Heart left ventricle (tissue), 16 donors: ENCODE results near the gene COL23A1. TPM values are rescaled to one million over a fixed set of nuclear protein-coding genes. Genes with fewer than 3 reads are reported as not detected.
A peak's percentile ranks its signal among the peaks of the same experiment; 100 is the strongest.

Experiments used
- ATAC-seq, 4 donors: fragments of 200-7000 bp; cut with Tn5 transposase; one replicate each; pipeline ENCODE4 v1.9.1; 2020 to 2022; ENCODE audit warnings: moderate library complexity in 4 of 4, mild to moderate bottlenecking in 3 of 4, moderate number of reproducible peaks in 1 of 4
- DNase-seq, 5 donors: peaks; one replicate each; pipeline ENCODE4 v3.0.0-alpha.2; 2020
- H3K27ac ChIP-seq, 12 donors: fragments of 200-600 bp; sonication (generic) in 4 of 12; one replicate each; pipeline versions ENCODE4 v1.5.0 to v1.8.0; 2016 to 2022; ENCODE audit warnings: mild to moderate bottlenecking in 2 of 12
- H3K27me3 ChIP-seq, 9 donors: fragments of 200-600 bp; sonication (generic) in 2 of 9; one replicate each; pipeline versions ENCODE4 v1.5.1 to v1.8.0; 2016 to 2022; ENCODE audit warnings: mild to moderate bottlenecking in 3 of 9
- H3K36me3 ChIP-seq, 9 donors: fragments of 200-600 bp; sonication (generic) in 2 of 9; one replicate each; pipeline versions ENCODE4 v1.5.0 to v1.8.0; 2018 to 2022; ENCODE audit warnings: mild to moderate bottlenecking in 2 of 9
- H3K4me1 ChIP-seq, 12 donors: fragments of 200-600 bp; sonication (generic) in 4 of 12; one replicate each; pipeline versions ENCODE4 v1.5.0 to v1.8.0; 2016 to 2022; ENCODE audit warnings: mild to moderate bottlenecking in 3 of 12
- H3K4me3 ChIP-seq, 12 donors: fragments of 200-600 bp; sonication (generic) in 4 of 12; one replicate each; pipeline versions ENCODE4 v1.5.0 to v1.8.0; 2017 to 2022; ENCODE audit warnings: mild to moderate bottlenecking in 9 of 12, moderate library complexity in 4 of 12
- H3K9me3 ChIP-seq, 12 donors: fragments of 200-600 bp; sonication (generic) in 4 of 12; one replicate each; pipeline versions ENCODE4 v1.5.0 to v1.8.0; 2016 to 2022; ENCODE audit warnings: mild to moderate bottlenecking in 1 of 12
- POLR2A ChIP-seq, 2 donors: fragments of 450-650 bp; IDR thresholded peaks; one replicate each; pipeline ENCODE4 v1.6.1; 2017; ENCODE audit warnings: antibody characterized with exemption in 2 of 2, mild to moderate bottlenecking in 2 of 2, moderate library complexity in 2 of 2
- WGBS, 4 donors: extraction: QIAGEN DNeasy Blood & Tissue Kit in 2 of 4; methylation state at CpG; one replicate each; pipeline versions ENCODE4 v1.1.5 to v1.1.7; 2013 to 2018; 5-methylcytosine and 5-hydroxymethylcytosine counted together
- intact Hi-C, 10 donors: fragments of 100-400 bp; cut with DNase I; formaldehyde crosslinking; loops; one replicate each; pipeline versions ENCODE4 v1.11.1 to v1.14.2; 2022
- polyA plus RNA-seq, 2 donors: library from polyadenylated mRNA; stranded (reverse); fragments of 200-250 nt; gene quantifications; one replicate each; pipeline ENCODE4 v1.2.3, GENCODE V29; 2013
- total RNA-seq, 9 donors: library from RNA; depleted of rRNA in 2 of 9; stranded (reverse); fragments of >200 nt in 2 of 9; fragmentation: NEBNext Ultra II Directional in 3 of 9; extraction: Animal tissue kit (Norgen Biotek cat#: 25700) in 3 of 9; gene quantifications; one replicate each; pipeline versions ENCODE4 v1.1.0 to v1.2.4, GENCODE V29; 2016 to 2023
- TF ChIP-seq, protein P1 (sequence below), 12 donors: fragments of 200-600 bp; sonication (generic) in 4 of 12; IDR thresholded peaks; one replicate each; pipeline versions ENCODE4 v1.5.0 to v1.8.0; 2018 to 2022; ENCODE audit warnings: antibody characterized with exemption in 12 of 12, mild to moderate bottlenecking in 5 of 12
- donor health status: ischemic (EF 13 %, LVEDD 7.1; RV severe dilation, severe dysfunction).
- donor health status: healthy with polysubstance abuse.
- donor health status: DM: no; HTN: yes; CAD: no.
- donor health status: DM: no; HTN: no; CAD: no.
- donor health status: ischemic (EF 25% LVEDD 6.9; RV normal size, moderate dysfunction).
- donor health status: ischemic (EF 25% LVEDD 5.7; RV mildly dilated, moderate dysfunction).
- donor health status: healthy.
- donor health status: DM: yes; HTN: yes; CAD: no.
- donor health status: ischemic (EF 35%, LVEDD 5.7; RV mildly dilated, moderate dysfunction).
- donor health status: nonischemic (EF 11% LVEDD 7.7; RV severe dilation, severe dysfunction).
- donor health status: DM: yes; HTN: yes; CAD: no.
- donor health status: PGD.
- donor health status: ischemic (EF 29% LVEDD 5.4; RV normal size, mild dysfunction).
- donor health status: nonischemic (EF 23%, LVEDD 6.1; RV moderate dilation, normal function).

COL23A1 gene
- total and polyA plus RNA-seq, 11 donors = 6.0 to 33.0 (median 18.8) TPM

DNA sequence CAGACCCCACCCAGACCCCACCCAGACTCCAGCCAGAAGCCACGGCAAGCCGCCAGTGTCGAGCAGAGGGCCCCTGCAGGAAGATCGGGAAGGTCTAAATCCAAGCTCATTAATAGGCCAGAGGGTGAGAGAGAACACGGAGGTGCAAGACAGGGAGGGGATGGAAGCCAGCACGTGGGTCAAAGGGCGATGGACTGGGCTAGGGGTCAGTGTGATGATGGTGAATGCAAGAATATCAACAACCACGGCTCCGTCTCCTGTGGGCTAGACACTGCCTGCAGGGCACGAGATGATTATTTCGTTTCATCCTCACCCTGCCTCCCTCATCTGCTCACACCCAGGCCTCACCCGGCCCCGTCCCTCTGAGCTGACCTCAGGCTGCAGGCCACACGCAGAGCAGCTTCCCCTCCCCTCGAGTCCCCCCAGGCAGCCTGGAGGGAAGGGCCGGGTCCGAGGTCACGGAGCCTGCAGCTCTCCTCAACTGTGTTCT lies 122.0 kb downstream of the COL23A1 start:
- H3K27ac ChIP-seq = peak overlapping the region in 6 of 12 donors; percentile 11 to 72 (median 32)
- H3K4me3 ChIP-seq = peak overlapping the region in 4 of 12 donors; percentile 13 to 31 (median 16)
- no peaks in the 10 kb centered on the region for H3K9me3 ChIP-seq
- DNase-seq = no peak
- TF ChIP-seq POLR2A (IDR thresholded peaks at IDR 0.05) = no peak
- TF ChIP-seq, protein P1, sequence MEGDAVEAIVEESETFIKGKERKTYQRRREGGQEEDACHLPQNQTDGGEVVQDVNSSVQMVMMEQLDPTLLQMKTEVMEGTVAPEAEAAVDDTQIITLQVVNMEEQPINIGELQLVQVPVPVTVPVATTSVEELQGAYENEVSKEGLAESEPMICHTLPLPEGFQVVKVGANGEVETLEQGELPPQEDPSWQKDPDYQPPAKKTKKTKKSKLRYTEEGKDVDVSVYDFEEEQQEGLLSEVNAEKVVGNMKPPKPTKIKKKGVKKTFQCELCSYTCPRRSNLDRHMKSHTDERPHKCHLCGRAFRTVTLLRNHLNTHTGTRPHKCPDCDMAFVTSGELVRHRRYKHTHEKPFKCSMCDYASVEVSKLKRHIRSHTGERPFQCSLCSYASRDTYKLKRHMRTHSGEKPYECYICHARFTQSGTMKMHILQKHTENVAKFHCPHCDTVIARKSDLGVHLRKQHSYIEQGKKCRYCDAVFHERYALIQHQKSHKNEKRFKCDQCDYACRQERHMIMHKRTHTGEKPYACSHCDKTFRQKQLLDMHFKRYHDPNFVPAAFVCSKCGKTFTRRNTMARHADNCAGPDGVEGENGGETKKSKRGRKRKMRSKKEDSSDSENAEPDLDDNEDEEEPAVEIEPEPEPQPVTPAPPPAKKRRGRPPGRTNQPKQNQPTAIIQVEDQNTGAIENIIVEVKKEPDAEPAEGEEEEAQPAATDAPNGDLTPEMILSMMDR (IDR thresholded peaks at IDR 0.05) = no peak
- 62 to 75% (median 65%) methylated on average over 18 of the region's 18 CpGs for WGBS, 4 donors
- H3K36me3 ChIP-seq = no peaks in the 10 kb centered on the region
- H3K4me1 ChIP-seq = peaks cover 0 to 26% (median 14%) of the 10 kb centered on the region in 12 donors
- intact Hi-C loops = loop anchor here in 2 of 10 donors (2.0 to 10.0 kb wide), 3 partner anchors 35 to 183 kb away; no protein-coding TSS in a partner anchor
- H3K27me3 ChIP-seq = no peaks in the 10 kb centered on the region
- ATAC-seq = no peak

DNA sequence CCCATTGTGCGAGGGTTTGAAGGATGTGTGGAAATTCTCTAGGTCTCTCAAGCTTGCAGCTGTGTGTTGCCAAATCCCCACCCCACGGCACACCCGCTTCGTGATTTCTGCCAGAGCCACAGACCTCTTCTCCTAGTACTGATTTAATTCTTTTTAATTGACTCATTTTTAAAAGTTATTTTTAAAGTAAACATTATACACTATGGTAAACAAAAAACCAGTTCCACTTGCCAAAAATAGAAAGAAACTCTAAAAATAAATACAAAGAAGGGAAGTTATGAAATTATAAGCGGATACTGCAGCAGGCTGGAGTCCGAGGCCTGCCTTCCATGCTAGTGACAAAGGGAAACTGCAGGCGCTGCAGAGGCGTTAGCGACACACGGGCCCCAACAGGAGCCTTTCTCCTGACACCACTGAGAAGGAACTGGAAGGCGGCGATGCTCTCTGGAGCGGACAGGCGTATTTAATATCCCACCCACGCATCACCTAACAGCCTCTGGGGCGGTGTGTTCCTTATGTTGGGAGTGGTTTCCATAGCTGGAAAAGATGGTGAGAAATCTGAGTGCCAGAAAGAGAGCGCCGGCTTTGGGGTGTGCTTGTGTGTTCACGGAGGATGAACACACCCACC lies 122.5 kb downstream of the COL23A1 start:
- Histone ChIP-seq H3K27me3 (no peaks in the 10 kb centered on the region), H3K4me3 (peak overlapping the region in 6 of 12 donors; percentile 3 to 31 (median 16)), H3K4me1 (peaks cover 0 to 26% (median 14%) of the 10 kb centered on the region in 12 donors), H3K36me3 (no peaks in the 10 kb centered on the region), H3K9me3 (no peaks in the 10 kb centered on the region), H3K27ac (peak overlapping the region in 8 of 12 donors; percentile 11 to 72 (median 26))
- peak; percentile 13 to 76 (median 68) for ATAC-seq
- TF ChIP-seq POLR2A (IDR thresholded peaks at IDR 0.05) = no peak
- TF ChIP-seq, protein P1 (IDR thresholded peaks at IDR 0.05) = no peak
- DNase-seq = peak in 4 of 5 donors; percentile 46 to 55 (median 48)
- intact Hi-C loops = loop anchor here in 2 of 10 donors (2.0 to 10.0 kb wide), 3 partner anchors 35 to 183 kb away; no protein-coding TSS in a partner anchor
- WGBS, 4 donors = 43 to 59% (median 52%) methylated on average over 19 of the region's 19 CpGs

DNA sequence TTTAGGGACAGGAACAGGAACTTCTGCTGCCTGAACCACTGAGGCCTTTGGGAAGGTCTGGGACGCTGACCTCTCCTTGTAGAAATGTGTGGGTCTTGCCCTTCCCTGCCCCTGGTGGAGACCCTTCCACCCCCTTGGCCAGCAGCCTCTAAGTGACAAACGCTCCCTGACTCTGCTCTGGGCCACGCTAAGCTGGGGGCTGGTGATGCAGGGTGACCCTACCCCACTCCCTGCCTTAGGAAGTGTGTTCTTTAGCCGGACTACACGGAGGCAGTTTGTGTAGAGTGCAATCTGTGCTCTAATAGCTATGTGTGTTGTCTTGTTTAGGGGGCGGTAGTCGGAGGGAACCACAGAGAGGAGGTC lies 123.0 kb downstream of the COL23A1 start:
- Histone ChIP-seq H3K36me3 (no peaks in the 10 kb centered on the region), H3K27ac (peak overlapping the region in 6 of 12 donors; percentile 11 to 72 (median 26)), H3K9me3 (no peaks in the 10 kb centered on the region), H3K4me3 (no peak overlapping the region), H3K4me1 (peaks cover 0 to 29% (median 14%) of the 10 kb centered on the region in 12 donors), H3K27me3 (no peaks in the 10 kb centered on the region)
- TF ChIP-seq, protein P1 (IDR thresholded peaks at IDR 0.05) = no peak
- TF ChIP-seq POLR2A (IDR thresholded peaks at IDR 0.05) = no peak
- ATAC-seq = peak in 2 of 4 donors; percentile 13 to 28
- WGBS, 4 donors = 49 to 60% (median 52%) methylated on average over 6 to 7 of the region's 7 CpGs
- intact Hi-C loops = loop anchor here in 2 of 10 donors (5.0 to 10.0 kb wide), 2 partner anchors 70 to 182 kb away; no protein-coding TSS in a partner anchor
- DNase-seq = no peak

DNA sequence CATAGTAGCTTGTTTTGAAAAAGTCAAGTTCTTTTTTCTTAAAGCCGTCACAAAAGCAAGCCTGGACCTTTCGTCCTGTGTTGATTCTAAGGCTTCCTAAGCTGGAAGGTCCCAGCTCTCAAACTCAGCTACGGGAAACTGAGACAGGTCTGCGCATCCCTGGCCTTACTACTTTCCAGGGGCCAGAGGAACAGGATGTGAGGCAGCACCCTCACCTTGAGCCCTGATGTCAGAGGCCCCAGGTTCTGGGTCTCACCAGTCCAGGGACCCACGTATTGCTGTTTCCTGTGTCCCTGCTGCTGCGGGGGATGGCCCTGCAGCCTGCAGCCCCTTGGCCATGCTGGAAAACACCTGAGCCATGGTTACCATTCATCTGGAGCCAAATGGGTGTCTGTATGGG lies 123.9 kb downstream of the COL23A1 start:
- no peaks in the 10 kb centered on the region for H3K27me3 ChIP-seq
- no peak overlapping the region for H3K4me3 ChIP-seq
- H3K36me3 ChIP-seq = no peaks in the 10 kb centered on the region
- H3K27ac ChIP-seq = no peak overlapping the region
- intact Hi-C loops = loop anchor here in 2 of 10 donors (5.0 to 10.0 kb wide), 2 partner anchors 71 to 182 kb away; no protein-coding TSS in a partner anchor
- DNase-seq (no peak), ATAC-seq (no peak)
- peaks cover 0 to 37% (median 15%) of the 10 kb centered on the region in 12 donors for H3K4me1 ChIP-seq
- TF ChIP-seq, protein P1 (IDR thresholded peaks at IDR 0.05) = no peak
- no peak for TF ChIP-seq POLR2A (IDR thresholded peaks at IDR 0.05)
- no peaks in the 10 kb centered on the region for H3K9me3 ChIP-seq
- 93 to 95% (median 93%) methylated on average over 4 to 6 of the region's 6 CpGs for WGBS, 4 donors
